SK-N-SH (cell line): ENCODE results near the gene CLSTN2. TPM values are rescaled to one million over a fixed set of nuclear protein-coding genes. Genes with fewer than 3 reads are reported as not detected.

Experiments
- CTCF ChIA-PET: fragments of 300-600, 350-600 bp; formaldehyde crosslinking; extraction: SDS; loops from one replicate; lab custom pipeline; 2021; lab: Yijun Ruan, JAX
- POLR2A ChIA-PET: fragments of 350-600 bp; sonication (Branson Sonifier 250); formaldehyde crosslinking; extraction: SDS; loops from one replicate; lab custom pipeline; 2020; ENCODE audit warnings: antibody characterized with exemption, inconsistent platforms; lab: Yijun Ruan, JAX
- DNase-seq: peaks from one replicate; pipeline ENCODE4 v3.0.0; 2012
- H2AFZ ChIP-seq: fragments of 200-600 bp; sonication (generic); 2 replicates; pipeline ENCODE4 v1.8.1; 2016; ENCODE audit warnings: antibody characterized with exemption, mild to moderate bottlenecking, low read depth
- H3F3A ChIP-seq: fragments of 200-600 bp; sonication (generic); replicated peaks from 2 replicates; pipeline ENCODE3; 2016; ENCODE audit warnings: antibody characterized with exemption, mild to moderate bottlenecking; ENCODE audit not compliant: insufficient read depth
- H3K27ac ChIP-seq, 2 experiments: fragments of 200-500 bp in 1 of 2; fragments of 200-600 bp in 1 of 2; sonication (Bioruptor generic) in 1 of 2; sonication (generic), shearing (Covaris generic) in 1 of 2; 2 replicates each; pipeline versions ENCODE4 v1.5.1 to v1.6.1; 2014 to 2016; ENCODE audit warnings: low read depth in 2 of 2, inconsistent platforms in 1 of 2, low read length in 1 of 2, mild to moderate bottlenecking in 1 of 2, mixed read lengths in 1 of 2
- H3K27me3 ChIP-seq: fragments of 200-600 bp; sonication (generic), shearing (Covaris generic); 2 replicates; pipeline ENCODE4 v1.6.1; 2016; ENCODE audit warnings: mixed run types; ENCODE audit not compliant: insufficient read depth
- H3K36me3 ChIP-seq, 2 experiments: fragments of 200-500 bp in 1 of 2; fragments of 200-600 bp in 1 of 2; sonication (Bioruptor generic) in 1 of 2; sonication (generic) in 1 of 2; replicated peaks in 1 of 2; 2 replicates each; pipeline versions ENCODE3 to v1.5.1; 2014 to 2016; ENCODE audit warnings: low read length in 1 of 2, mild to moderate bottlenecking in 1 of 2; ENCODE audit not compliant: insufficient read depth in 2 of 2, control insufficient read depth in 1 of 2
- H3K4me1 ChIP-seq, 2 experiments: fragments of 200-500 bp in 1 of 2; fragments of 200-600 bp in 1 of 2; sonication (Bioruptor generic) in 1 of 2; sonication (generic), shearing (Covaris generic) in 1 of 2; 2 replicates each; pipeline versions ENCODE4 v1.5.1 to v1.6.1; 2014 to 2016; ENCODE audit warnings: low read depth in 1 of 2, low read length in 1 of 2, mixed run types in 1 of 2; ENCODE audit not compliant: insufficient read depth in 2 of 2, control insufficient read depth in 1 of 2
- H3K4me2 ChIP-seq: fragments of 200-600 bp; sonication (generic), shearing (Covaris generic); 2 replicates; pipeline ENCODE4 v1.6.1; 2017; ENCODE audit warnings: mixed run types
- H3K4me3 ChIP-seq, 2 experiments: fragments of 200-500 bp in 1 of 2; fragments of 200-600 bp in 1 of 2; sonication (Bioruptor generic) in 1 of 2; sonication (generic), shearing (Covaris generic) in 1 of 2; 2 replicates each; pipeline versions ENCODE4 v1.5.1 to v1.8.1; 2014 to 2016; ENCODE audit warnings: low read depth in 2 of 2, inconsistent platforms in 1 of 2, low read length in 1 of 2, mild to moderate bottlenecking in 1 of 2, mixed read lengths in 1 of 2, moderate library complexity in 1 of 2
- H3K79me2 ChIP-seq: fragments of 200-600 bp; sonication (generic); 2 replicates; pipeline ENCODE4 v1.8.1; 2017; ENCODE audit warnings: mild to moderate bottlenecking; ENCODE audit not compliant: insufficient read depth
- H3K9ac ChIP-seq: fragments of 200-600 bp; sonication (generic); 2 replicates; pipeline ENCODE4 v1.6.1; 2017; ENCODE audit warnings: mixed run types
- H3K9me2 ChIP-seq: fragments of 200-600 bp; sonication (generic); 2 replicates; pipeline ENCODE4 v1.6.1; 2017; ENCODE audit warnings: mixed run types
- H3K9me3 ChIP-seq: fragments of 200-600 bp; sonication (generic); 2 replicates; pipeline ENCODE4 v1.6.1; 2017; ENCODE audit warnings: mixed run types, mild to moderate bottlenecking, moderate library complexity
- H4K20me1 ChIP-seq: fragments of 200-600 bp; sonication (generic); 2 replicates; pipeline ENCODE4 v1.6.1; 2017; ENCODE audit warnings: mild to moderate bottlenecking, mixed run types; ENCODE audit not compliant: insufficient read depth
- CHD2 ChIP-seq: fragments of 150-350 bp; IDR thresholded peaks from 2 replicates; pipeline ENCODE4 v1.6.1; 2018; ENCODE audit warnings: low read length; ENCODE audit not compliant: partially characterized antibody
- FOXM1 ChIP-seq: IDR thresholded peaks from 2 replicates; pipeline ENCODE4 v1.4.0; 2012; ENCODE audit warnings: low read depth, mild to moderate bottlenecking
- IRF3 ChIP-seq: fragments of 150-350 bp; IDR thresholded peaks from 2 replicates; pipeline ENCODE4 v1.6.1; 2016; ENCODE audit warnings: mild to moderate bottlenecking, low read depth, low read length
- JUND ChIP-seq: IDR thresholded peaks from 2 replicates; pipeline ENCODE4 v1.4.0; 2012
- MAX ChIP-seq: IDR thresholded peaks from 2 replicates; pipeline ENCODE4 v1.4.0; 2012; ENCODE audit warnings: low read depth
- NFIC ChIP-seq: IDR thresholded peaks from 2 replicates; pipeline ENCODE4 v1.4.0; 2012; ENCODE audit warnings: borderline replicate concordance
- RAD21 ChIP-seq: IDR thresholded peaks from 2 replicates; pipeline ENCODE4 v1.6.1; 2012; ENCODE audit warnings: mild to moderate bottlenecking, low read length
- RCOR1 ChIP-seq: fragments of 150-350 bp; IDR thresholded peaks from 2 replicates; pipeline ENCODE4 v1.6.1; 2017; ENCODE audit warnings: antibody characterized with exemption, low read length
- RFX5 ChIP-seq: IDR thresholded peaks from 2 replicates; pipeline ENCODE4 v1.6.1; 2012; ENCODE audit warnings: mild to moderate bottlenecking, improper control_type of control experiment, low read length
- RXRA ChIP-seq: IDR thresholded peaks from 2 replicates; pipeline ENCODE4 v1.4.0; 2012; ENCODE audit warnings: low read depth, mild to moderate bottlenecking, borderline replicate concordance
- SIN3A ChIP-seq: IDR thresholded peaks from 2 replicates; pipeline ENCODE4 v1.6.1; 2012; ENCODE audit warnings: low read depth, mild to moderate bottlenecking, low read length, moderate library complexity, borderline replicate concordance
- TCF12 ChIP-seq: IDR thresholded peaks from 2 replicates; pipeline ENCODE4 v1.4.0; 2012
- TEAD4 ChIP-seq: IDR thresholded peaks from 2 replicates; pipeline ENCODE4 v1.4.0; 2012; ENCODE audit warnings: mild to moderate bottlenecking, borderline replicate concordance; ENCODE audit not compliant: insufficient read depth
- ZBTB33 ChIP-seq: IDR thresholded peaks from 2 replicates; pipeline ENCODE4 v1.4.0; 2012; ENCODE audit warnings: low read depth, borderline replicate concordance
- WGBS: methylation state at CpG from one replicate; pipeline ENCODE4 v1.1.6; 2017; ENCODE audit warnings: low lambda C conversion rate; 5-methylcytosine and 5-hydroxymethylcytosine counted together
- polyA plus RNA-seq, 3 experiments: library from polyadenylated mRNA; depleted of rRNA; stranded (reverse); fragments of >200 nt; gene quantifications; 2 replicates each; pipeline ENCODE4 v1.2.3, GENCODE V29; 2012

The CLSTN2 gene
- polyA plus RNA-seq, 1 of the 3 experiments (the other 2 are of a cell fraction): 0.02 TPM

- H4K20me1 ChIP-seq: no peaks in the 10 kb centered on the region
- 8% methylated on average over 1 of the region's 1 CpG for WGBS
- POLR2A ChIA-PET: no interaction called here
- CTCF ChIA-PET: interaction anchor here (1.8 kb wide), 1 partner anchor 10 kb away, joined by 3 read pairs; no protein-coding TSS in a partner anchor
- no peaks in the 10 kb centered on the region for H3K9me3 ChIP-seq
- TF ChIP-seq SIN3A (no peak), IRF3 (no peak), MAX (no peak), JUND (no peak), RAD21 (no peak), RCOR1 (no peak), TEAD4 (no peak), CHD2 (no peak), RXRA (no peak), NFIC (no peak), RFX5 (no peak), TCF12 (no peak), ZBTB33 (no peak), FOXM1 (no peak)
- no peaks in the 10 kb centered on the region for H3K27me3 ChIP-seq
- no peak overlapping the region for H3K27ac ChIP-seq
- no peaks in the 10 kb centered on the region for H3K79me2 ChIP-seq
- no peak overlapping the region for H2AFZ ChIP-seq
- peaks cover 0 to 8% of the 10 kb centered on the region in 2 experiments; a peak in 2 of 4 replicates for H3K4me1 ChIP-seq
- DNase-seq: no peak
- H3K4me2 ChIP-seq: no peak overlapping the region
- no peaks in the 10 kb centered on the region for H3F3A ChIP-seq
- no peak overlapping the region for H3K9ac ChIP-seq
- no peak overlapping the region for H3K4me3 ChIP-seq
- no peaks in the 10 kb centered on the region for H3K9me2 ChIP-seq
- no peaks in the 10 kb centered on the region for H3K36me3 ChIP-seq
These were observed 489.7 kb downstream of the CLSTN2 start for GRCh38 chr3:140424726-140425125.

- no peak for TF ChIP-seq JUND
- WGBS: 47% methylated on average over 1 of the region's 1 CpG
- Histone ChIP-seq H3F3A (no peaks in the 10 kb centered on the region), H3K9ac (no peak overlapping the region), H3K4me3 (no peak overlapping the region), H3K9me2 (no peaks in the 10 kb centered on the region), H3K79me2 (no peaks in the 10 kb centered on the region), H3K36me3 (no peaks in the 10 kb centered on the region), H3K9me3 (no peaks in the 10 kb centered on the region), H3K27me3 (no peaks in the 10 kb centered on the region), H3K4me1 (peaks cover 0 to 19% of the 10 kb centered on the region in 2 experiments; a peak in 2 of 4 replicates), H3K27ac (no peak overlapping the region), H4K20me1 (no peaks in the 10 kb centered on the region), H3K4me2 (no peak overlapping the region), H2AFZ (no peak overlapping the region)
- ChIA-PET POLR2A (no interaction called here), CTCF (interaction anchor here (0.7 to 1.3 kb wide), 2 partner anchors 9 to 136 kb away, joined by 3 read pairs; no protein-coding TSS in a partner anchor)
- DNase-seq: no peak
These were observed 492.8 kb downstream of the CLSTN2 start for GRCh38 chr3:140427786-140428185.
